NCI-H446 (cell line): Measurements from ENCODE around the gene KLHL29.

Experiments
- DNase-seq, 2 experiments: peaks; one replicate each; lab custom pipeline; 2025; lab: John Stamatoyannopoulos, UW

KLHL29 gene

DNA sequence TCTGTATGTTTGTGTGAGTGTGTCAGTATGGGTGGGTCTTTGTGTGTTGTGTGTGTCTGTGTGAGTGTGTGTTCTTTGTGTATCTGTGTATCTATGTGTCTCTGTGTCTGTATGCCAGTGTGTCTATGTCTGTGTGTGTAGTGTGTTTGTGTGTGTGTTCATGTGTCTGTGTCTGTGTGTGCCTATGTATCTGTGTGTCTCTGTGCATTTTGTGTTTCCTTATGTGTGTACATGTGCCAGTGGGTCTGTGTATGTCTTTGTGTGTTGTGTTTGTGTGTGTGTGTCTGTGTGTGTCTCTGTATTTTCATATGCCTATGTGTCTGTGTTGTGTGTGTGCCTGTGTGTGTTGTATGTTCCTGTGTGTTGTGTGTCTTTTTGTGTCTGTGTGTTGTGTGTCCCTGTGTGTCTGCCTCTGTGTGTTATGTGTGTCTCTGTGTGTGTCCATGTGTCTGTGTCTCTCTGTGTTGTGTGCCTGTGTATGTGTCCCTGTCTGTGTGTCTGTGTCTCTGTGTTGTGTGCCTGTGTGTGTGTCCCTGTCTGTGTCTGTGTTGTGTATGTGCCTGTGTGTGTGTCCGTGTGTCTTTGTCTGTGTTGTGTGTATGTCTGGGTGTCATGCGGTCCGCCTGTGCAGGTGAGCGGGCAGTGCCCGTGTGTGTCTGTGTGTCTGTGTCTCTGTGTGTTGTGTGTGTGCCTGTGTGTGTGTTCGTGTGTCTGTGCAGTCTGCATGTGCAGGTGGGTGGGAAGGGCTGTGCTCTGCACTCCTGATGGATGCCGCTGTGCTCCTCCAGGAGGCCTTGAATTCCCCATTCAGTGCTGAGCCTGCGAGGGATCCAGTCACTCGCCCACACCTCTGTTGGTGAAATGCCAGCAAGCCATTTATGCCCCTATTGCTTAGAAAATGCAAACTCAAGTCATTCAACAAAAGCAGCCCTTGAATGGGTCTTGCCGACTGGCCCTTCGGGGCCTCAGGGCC lies 37.4 kb downstream of the KLHL29 start:
- DNase-seq, result no peak

GRCh38 chr2:23423062-23423872 lies 38.3 kb downstream of the KLHL29 start:
- DNase-seq, result no peak

DNA sequence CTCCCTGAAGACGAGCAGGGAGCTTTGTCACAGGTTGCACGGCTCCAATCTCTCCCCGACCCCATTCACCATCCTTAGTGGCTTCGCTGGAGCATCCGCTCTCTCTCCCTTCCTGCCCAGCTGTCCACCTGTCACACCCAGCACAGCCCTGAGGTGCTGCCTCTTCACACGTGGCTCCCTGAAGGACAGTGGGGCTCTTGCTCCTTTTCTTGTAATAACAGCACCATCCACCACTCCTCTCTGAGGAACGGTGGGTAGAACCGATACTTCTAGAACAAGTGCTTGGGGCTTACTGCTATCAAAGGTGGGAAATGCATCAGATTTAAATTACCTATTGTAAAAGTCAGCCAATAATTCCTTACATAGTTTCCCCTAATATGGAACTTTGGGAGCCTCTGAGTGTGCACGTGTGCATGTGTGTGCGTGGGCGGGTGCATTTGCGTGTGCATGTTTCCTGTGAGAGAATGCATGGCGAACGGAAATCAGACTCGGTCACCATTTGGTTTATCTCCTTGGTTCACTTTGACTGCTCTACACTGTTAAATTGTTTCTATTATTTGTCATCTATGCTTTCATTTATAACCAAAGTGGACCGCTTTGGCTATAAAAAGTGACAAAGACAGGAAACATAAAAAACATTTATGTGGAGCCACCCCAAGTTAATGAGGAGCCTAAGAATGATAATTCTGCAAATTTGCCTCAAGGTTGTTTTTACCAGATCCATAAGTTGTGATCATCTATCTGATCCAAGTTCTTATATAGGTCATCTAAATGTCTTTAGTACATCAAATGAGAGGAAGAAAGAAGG lies 39.1 kb downstream of the KLHL29 start:
- no peak for DNase-seq

GRCh38 chr2:23425338-23425871 lies 40.4 kb downstream of the KLHL29 start:
- no peak for DNase-seq

GRCh38 chr2:23425885-23426262 lies 40.9 kb downstream of the KLHL29 start:
- DNase-seq, result no peak

GRCh38 chr2:23426263-23426905 lies 41.4 kb downstream of the KLHL29 start:
- no peak for DNase-seq

- DNase-seq, result no peak
Measured at GRCh38 chr2:23427350-23427749, 42.4 kb downstream of the KLHL29 start.

GRCh38 chr2:23427976-23428375 lies 43.0 kb downstream of the KLHL29 start:
- no peak for DNase-seq

GRCh38 chr2:23429036-23429435 lies 44.1 kb downstream of the KLHL29 start:
- DNase-seq, result no peak

- no peak for DNase-seq
Measured at GRCh38 chr2:23430263-23430662, 45.3 kb downstream of the KLHL29 start.

DNA sequence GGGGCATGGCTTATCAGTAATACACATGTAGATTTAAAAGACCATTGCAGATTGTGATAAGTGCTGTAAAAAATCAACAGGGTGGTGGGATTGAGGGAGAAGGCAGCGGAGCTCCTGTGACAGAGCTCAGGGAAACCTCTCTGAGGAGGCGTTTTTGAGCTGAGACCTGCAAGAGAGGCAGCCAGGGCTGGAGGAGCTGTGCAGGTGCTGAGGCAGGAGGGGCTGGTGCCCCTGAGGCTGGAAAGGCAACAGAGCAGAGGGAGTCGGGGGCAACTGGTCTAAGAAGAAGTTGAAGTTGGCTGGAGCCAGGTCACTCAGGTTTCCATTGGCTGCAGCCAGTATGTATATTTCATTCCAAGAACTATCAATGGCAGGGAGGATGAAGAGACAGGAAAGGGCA lies 47.6 kb downstream of the KLHL29 start:
- no peak for DNase-seq

GRCh38 chr2:23433282-23433681 lies 48.3 kb downstream of the KLHL29 start:
- no peak for DNase-seq

DNA sequence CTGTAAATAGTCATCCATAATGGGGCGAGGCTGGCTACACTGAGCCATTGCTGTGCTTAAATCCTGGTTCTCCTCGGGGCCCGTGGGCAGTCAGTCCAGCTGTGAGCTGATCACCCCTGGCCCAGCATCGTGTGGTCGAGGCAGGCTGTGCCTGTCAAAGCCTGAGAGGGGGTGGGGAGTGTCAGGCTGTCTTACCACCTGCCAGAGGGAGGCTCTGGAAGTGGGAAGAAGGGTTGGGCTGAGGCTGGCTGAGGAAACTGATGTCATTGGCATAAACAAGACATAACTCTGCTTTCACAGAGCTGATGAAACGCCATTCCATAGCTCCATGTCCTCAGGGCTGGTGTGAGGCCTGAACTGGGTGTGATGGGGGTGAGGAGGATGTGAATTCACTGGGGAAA lies 49.7 kb downstream of the KLHL29 start:
- DNase-seq, result no peak

DNA sequence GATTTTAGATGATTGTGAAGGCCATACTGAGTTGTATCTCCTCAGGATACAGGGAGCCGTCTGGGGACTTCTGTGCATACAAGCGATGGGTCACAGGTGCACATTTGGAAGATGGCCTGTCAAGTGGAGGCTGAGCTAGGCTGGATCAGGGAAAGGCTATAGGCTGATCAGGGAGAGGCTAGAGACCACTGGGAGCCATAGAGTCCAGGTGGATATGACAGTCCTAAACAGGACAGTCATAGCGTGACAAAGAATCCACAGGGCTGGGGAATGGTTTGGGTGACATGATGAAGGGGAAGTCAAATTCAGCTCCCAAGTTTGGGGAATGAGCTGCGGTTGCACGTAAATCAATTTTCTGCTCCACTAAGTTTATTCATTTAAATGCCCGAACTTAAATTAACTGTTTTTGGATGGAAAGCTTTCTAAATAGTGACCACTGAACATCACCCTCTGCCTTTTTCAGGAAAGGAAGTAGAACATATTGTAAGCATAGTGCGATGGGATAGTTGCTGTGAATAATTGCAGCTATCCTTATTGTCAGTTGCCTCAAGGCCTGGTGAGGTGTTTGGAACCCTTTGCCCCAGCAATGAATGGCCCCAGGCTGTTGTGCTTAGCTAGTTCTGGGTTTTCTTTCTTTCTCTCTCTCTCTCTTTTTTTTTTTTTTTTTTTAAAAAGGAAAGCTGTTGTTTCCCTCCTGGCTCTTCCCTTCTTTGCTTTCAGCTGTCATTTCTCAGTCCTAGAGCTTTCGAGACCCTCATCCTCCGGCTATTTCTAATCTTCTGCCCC lies 50.5 kb downstream of the KLHL29 start:
- DNase-seq, result no peak

DNA sequence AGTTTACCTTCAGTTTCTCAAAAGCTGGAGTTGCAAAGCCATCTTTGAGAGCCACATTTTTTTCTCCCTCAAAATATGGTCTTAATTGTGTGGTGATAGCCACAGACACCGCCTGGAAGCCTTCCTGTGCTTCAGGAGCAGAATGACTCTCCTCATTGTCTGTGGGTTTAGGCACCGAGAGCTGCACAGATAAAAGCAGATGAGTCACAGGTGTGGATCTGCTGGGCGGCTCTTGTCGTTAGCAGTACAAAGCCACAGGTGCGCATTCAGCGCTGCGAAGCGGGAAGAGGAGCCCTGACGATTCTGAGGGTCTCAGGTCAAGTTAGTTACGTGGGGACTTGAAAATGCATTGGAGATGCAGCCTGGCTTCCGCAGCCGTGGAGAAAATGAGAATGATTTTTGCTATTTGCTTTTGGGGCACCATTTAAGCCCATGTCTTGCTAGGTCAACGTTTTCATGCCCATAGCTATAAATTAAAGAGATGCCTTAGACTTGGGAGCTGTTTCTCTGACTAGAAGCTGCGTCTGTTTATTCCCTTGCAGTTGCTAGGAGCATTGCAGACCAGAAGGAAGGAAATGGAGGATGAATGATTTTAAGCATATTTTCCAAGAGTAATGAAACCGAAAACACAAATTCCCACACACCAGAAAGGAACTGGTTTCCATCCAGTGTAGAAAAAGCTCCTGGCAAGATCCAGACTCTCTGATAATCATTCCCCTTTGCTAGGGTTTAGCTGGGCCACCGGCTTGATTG lies 51.5 kb downstream of the KLHL29 start:
- DNase-seq, result no peak

- DNase-seq, result no peak
Measured at GRCh38 chr2:23441414-23441813, 56.4 kb downstream of the KLHL29 start.

GRCh38 chr2:23445450-23445868 lies 60.5 kb downstream of the KLHL29 start:
- no peak for DNase-seq

DNA sequence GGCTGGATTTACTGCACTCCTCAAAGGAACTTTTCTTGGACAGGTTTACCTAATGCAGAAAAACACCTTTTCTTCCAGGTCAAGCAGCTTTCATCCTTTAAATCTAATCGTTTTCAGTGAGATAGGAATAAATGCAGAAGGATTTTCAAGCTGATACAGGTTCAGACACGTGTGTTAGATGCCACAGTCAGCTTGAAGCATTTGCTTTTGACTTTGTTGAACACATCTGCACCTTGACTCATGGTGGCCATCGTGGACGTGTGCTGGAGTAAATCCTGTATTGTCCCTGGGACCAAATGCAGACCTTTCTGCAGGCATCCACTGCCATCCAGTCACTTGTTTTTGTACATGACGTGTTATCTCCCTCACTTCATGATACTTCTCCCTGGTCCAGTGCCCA lies 61.9 kb downstream of the KLHL29 start:
- DNase-seq, result no peak

- DNase-seq, result no peak
Measured at GRCh38 chr2:23447405-23447804, 62.4 kb downstream of the KLHL29 start.

DNA sequence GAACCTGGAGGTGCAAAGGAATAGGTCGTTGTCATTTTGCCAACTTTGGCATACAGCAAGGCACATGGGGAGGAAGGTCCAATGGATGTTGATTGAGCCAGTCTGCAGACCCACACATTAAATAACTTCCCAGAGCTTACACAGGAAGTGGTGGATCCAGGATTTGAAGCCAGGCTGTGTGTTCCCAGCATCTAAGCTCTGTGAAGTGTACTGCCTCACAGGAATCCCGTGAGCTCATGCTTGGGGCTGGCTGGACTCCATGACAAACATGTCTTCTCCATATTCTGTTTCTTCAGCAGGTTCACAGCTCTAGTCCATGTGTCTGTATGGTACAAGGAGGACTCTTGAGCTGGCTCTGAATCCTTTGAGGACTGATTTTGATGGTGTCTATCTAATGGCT lies 63.9 kb downstream of the KLHL29 start:
- no peak for DNase-seq
